SK-N-SH treated with all-trans-retinoic acid at 6 μM for 48 hours (cell line): ENCODE measurements around the gene TREML4.

Source experiments
- BACH2 ChIP-seq: fragments of 250-450 bp; sonication (Bioruptor Pico); IDR thresholded peaks from 2 replicates; pipeline ENCODE4 v1.9.0; 2021; ENCODE audit warnings: mild to moderate bottlenecking, borderline replicate concordance
- CSDC2 ChIP-seq: fragments of 250-450 bp; sonication (Bioruptor Pico); IDR thresholded peaks from 2 replicates; pipeline ENCODE4 v1.5.0; 2020; ENCODE audit warnings: mild to moderate bottlenecking, moderate library complexity
- GLIS3 ChIP-seq: fragments of 250-450 bp; sonication (Bioruptor Pico); IDR thresholded peaks from 2 replicates; pipeline ENCODE4 v1.5.0; 2020; ENCODE audit warnings: mild to moderate bottlenecking, moderate library complexity
- ISL1 ChIP-seq: fragments of 250-450 bp; sonication (Bioruptor Pico); IDR thresholded peaks from 2 replicates; pipeline ENCODE4 v2.1.2; 2022; ENCODE audit warnings: mild to moderate bottlenecking, moderate library complexity
- OSR1 ChIP-seq: fragments of 250-450 bp; sonication (Bioruptor Pico); IDR thresholded peaks from 2 replicates; pipeline ENCODE4 v1.8.0; 2022; ENCODE audit warnings: moderate library complexity, mild to moderate bottlenecking, inconsistent platforms
- PATZ1 ChIP-seq: fragments of 250-450 bp; sonication (Bioruptor Pico); IDR thresholded peaks from 2 replicates; pipeline ENCODE4 v1.8.0; 2020; ENCODE audit warnings: mild to moderate bottlenecking, moderate library complexity, borderline replicate concordance
- TCF4 ChIP-seq: fragments of 250-450 bp; sonication (Bioruptor Pico); IDR thresholded peaks from 2 replicates; pipeline ENCODE4 v1.8.0; 2021; ENCODE audit warnings: mild to moderate bottlenecking, moderate library complexity, borderline replicate concordance
- ZFP3 ChIP-seq: fragments of 250-450 bp; sonication (Bioruptor Pico); IDR thresholded peaks from 2 replicates; pipeline ENCODE4 v1.5.0; 2020; ENCODE audit warnings: mild to moderate bottlenecking, moderate library complexity
- ZFP30 ChIP-seq: fragments of 450-650 bp; formaldehyde crosslinking; IDR thresholded peaks from 2 replicates; pipeline ENCODE4 v1.5.0; 2022; ENCODE audit warnings: mild to moderate bottlenecking, moderate library complexity
- ZNF565 ChIP-seq: fragments of 450-650 bp; formaldehyde crosslinking; conservative IDR thresholded peaks from 2 replicates; pipeline ENCODE4 v1.5.0; 2020; ENCODE audit warnings: low read depth, mild to moderate bottlenecking, moderate library complexity
- ZNF8 ChIP-seq: fragments of 450-650 bp; formaldehyde crosslinking; IDR thresholded peaks from 2 replicates; pipeline ENCODE4 v1.5.0; 2020; ENCODE audit warnings: mild to moderate bottlenecking, moderate library complexity
- TF ChIP-seq, protein P1 (sequence below): fragments of 250-450 bp; sonication (Bioruptor Pico); IDR thresholded peaks from 2 replicates; pipeline ENCODE4 v1.5.1; 2021; ENCODE audit warnings: mild to moderate bottlenecking, moderate library complexity
- TF ChIP-seq, protein P2 (sequence below): fragments of 250-450 bp; sonication (Bioruptor Pico); IDR thresholded peaks from 2 replicates; pipeline ENCODE4 v1.5.1; 2020; ENCODE audit warnings: low read depth, mild to moderate bottlenecking, moderate library complexity

- TF ChIP-seq BACH2 (CRISPR knock-in tag) (no peak), CSDC2 (CRISPR knock-in tag) (no peak), ZFP3 (CRISPR knock-in tag) (no peak), ZFP30 (CRISPR knock-in tag) (no peak), ISL1 (CRISPR knock-in tag) (no peak), OSR1 (CRISPR knock-in tag) (no peak), PATZ1 (no peak), GLIS3 (no peak), TCF4 (CRISPR knock-in tag) (no peak), ZNF565 (no peak), ZNF8 (CRISPR knock-in tag) (no peak)
- TF ChIP-seq, protein P1, sequence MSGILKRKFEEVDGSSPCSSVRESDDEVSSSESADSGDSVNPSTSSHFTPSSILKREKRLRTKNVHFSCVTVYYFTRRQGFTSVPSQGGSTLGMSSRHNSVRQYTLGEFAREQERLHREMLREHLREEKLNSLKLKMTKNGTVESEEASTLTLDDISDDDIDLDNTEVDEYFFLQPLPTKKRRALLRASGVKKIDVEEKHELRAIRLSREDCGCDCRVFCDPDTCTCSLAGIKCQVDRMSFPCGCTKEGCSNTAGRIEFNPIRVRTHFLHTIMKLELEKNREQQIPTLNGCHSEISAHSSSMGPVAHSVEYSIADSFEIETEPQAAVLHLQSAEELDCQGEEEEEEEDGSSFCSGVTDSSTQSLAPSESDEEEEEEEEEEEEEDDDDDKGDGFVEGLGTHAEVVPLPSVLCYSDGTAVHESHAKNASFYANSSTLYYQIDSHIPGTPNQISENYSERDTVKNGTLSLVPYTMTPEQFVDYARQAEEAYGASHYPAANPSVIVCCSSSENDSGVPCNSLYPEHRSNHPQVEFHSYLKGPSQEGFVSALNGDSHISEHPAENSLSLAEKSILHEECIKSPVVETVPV (CRISPR knock-in tag) = no peak
- TF ChIP-seq, protein P2, sequence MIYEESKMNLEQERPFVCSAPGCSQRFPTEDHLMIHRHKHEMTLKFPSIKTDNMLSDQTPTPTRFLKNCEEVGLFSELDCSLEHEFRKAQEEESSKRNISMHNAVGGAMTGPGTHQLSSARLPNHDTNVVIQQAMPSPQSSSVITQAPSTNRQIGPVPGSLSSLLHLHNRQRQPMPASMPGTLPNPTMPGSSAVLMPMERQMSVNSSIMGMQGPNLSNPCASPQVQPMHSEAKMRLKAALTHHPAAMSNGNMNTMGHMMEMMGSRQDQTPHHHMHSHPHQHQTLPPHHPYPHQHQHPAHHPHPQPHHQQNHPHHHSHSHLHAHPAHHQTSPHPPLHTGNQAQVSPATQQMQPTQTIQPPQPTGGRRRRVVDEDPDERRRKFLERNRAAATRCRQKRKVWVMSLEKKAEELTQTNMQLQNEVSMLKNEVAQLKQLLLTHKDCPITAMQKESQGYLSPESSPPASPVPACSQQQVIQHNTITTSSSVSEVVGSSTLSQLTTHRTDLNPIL (CRISPR knock-in tag) = no peak
Observed at GRCh38 chr6:41256383-41256782, 28.2 kb downstream of the TREML4 start.
